Activated naive CD8-positive, alpha-beta T cell treated with anti-CD3 and anti-CD28 coated beads, Interleukin-2, amount 50 U/mL, for 16 hours (primary cell): ENCODE results near the gene KLHDC8A.
"Not testable (repeated sequence)": the region's sequence is repeated elsewhere in the genome, so short reads cannot be mapped to it uniquely, and the experiment has no call there.

Experiments
- DNase-seq: peaks from one replicate; pipeline ENCODE4 v3.0.0-alpha.2; 2020; ENCODE audit warnings: low read depth, low spot score

The KLHDC8A gene

GRCh38 chr1:205356440-205357139 is at the start of gene KLHDC8A:
Gene KLHDC8A, minus strand, starts transcription at chr1:205356922. Its CDS starts 13,318 bp downstream, at chr1:205343604.
- no peak for DNase-seq

- DNase-seq = not testable (repeated sequence)
Measured at GRCh38 chr1:205406252-205406651, 49.5 kb upstream of the KLHDC8A start.

GRCh38 chr1:205404484-205404883 is 47.8 kb upstream of the KLHDC8A start:
- not testable (repeated sequence) for DNase-seq

- DNase-seq = no peak
Measured at GRCh38 chr1:205398586-205398985, 41.9 kb upstream of the KLHDC8A start.

- DNase-seq = no peak
Measured at GRCh38 chr1:205396967-205397616, 40.4 kb upstream of the KLHDC8A start.

GRCh38 chr1:205395616-205396015 is 38.9 kb upstream of the KLHDC8A start:
- DNase-seq = no peak

- DNase-seq = no peak
Measured at GRCh38 chr1:205392650-205393049, 35.9 kb upstream of the KLHDC8A start.

- DNase-seq = no peak
Measured at GRCh38 chr1:205391386-205391785, 34.7 kb upstream of the KLHDC8A start.

- DNase-seq = no peak
Measured at GRCh38 chr1:205387845-205388244, 31.1 kb upstream of the KLHDC8A start.

- DNase-seq = not testable (repeated sequence)
Measured at GRCh38 chr1:205382990-205383389, 26.3 kb upstream of the KLHDC8A start.

GRCh38 chr1:205382561-205382960 is 25.8 kb upstream of the KLHDC8A start:
- no peak for DNase-seq

- DNase-seq = no peak
Measured at GRCh38 chr1:205381305-205381704, 24.6 kb upstream of the KLHDC8A start.

- no peak for DNase-seq
Measured at GRCh38 chr1:205380882-205381281, 24.2 kb upstream of the KLHDC8A start.

- DNase-seq = no peak
Measured at GRCh38 chr1:205379056-205379455, 22.3 kb upstream of the KLHDC8A start.

- DNase-seq = no peak
Measured at GRCh38 chr1:205377355-205377754, 20.6 kb upstream of the KLHDC8A start.

- DNase-seq = no peak
Measured at GRCh38 chr1:205376739-205377138, 20.0 kb upstream of the KLHDC8A start.

GRCh38 chr1:205375835-205376545 is 19.3 kb upstream of the KLHDC8A start:
- DNase-seq = no peak

- DNase-seq = no peak
Measured at GRCh38 chr1:205374210-205375078, 17.7 kb upstream of the KLHDC8A start.

- no peak for DNase-seq
Measured at GRCh38 chr1:205373798-205374175, 17.1 kb upstream of the KLHDC8A start.

GRCh38 chr1:205373022-205373797 is 16.5 kb upstream of the KLHDC8A start:
- no peak for DNase-seq
